SK-N-SH treated with all-trans-retinoic acid at 6 μM for 48 hours (cell line): ENCODE results near the gene B4GALNT3.

Source experiments
- ATAC-seq: fragments of 200-7000 bp; cut with Tn5 transposase; 3 replicates; pipeline ENCODE4 v1.9.1; 2020; ENCODE audit warnings: mild to moderate bottlenecking, moderate library complexity
- ARNTL ChIP-seq: fragments of 450-650 bp; formaldehyde crosslinking; IDR thresholded peaks from 2 replicates; pipeline ENCODE4 v1.5.0; 2020; ENCODE audit warnings: low read depth, mild to moderate bottlenecking, moderate library complexity, borderline replicate concordance
- BACH2 ChIP-seq: fragments of 250-450 bp; sonication (Bioruptor Pico); IDR thresholded peaks from 2 replicates; pipeline ENCODE4 v1.9.0; 2021; ENCODE audit warnings: mild to moderate bottlenecking, borderline replicate concordance
- CREB5 ChIP-seq: fragments of 250-450 bp; sonication (Bioruptor Pico); IDR thresholded peaks from 2 replicates; pipeline ENCODE4 v1.5.1; 2020; ENCODE audit warnings: low read depth, mild to moderate bottlenecking, moderate library complexity
- CSDC2 ChIP-seq: fragments of 250-450 bp; sonication (Bioruptor Pico); IDR thresholded peaks from 2 replicates; pipeline ENCODE4 v1.5.0; 2020; ENCODE audit warnings: mild to moderate bottlenecking, moderate library complexity
- CSRNP3 ChIP-seq: fragments of 250-450 bp; sonication (Bioruptor Pico); IDR thresholded peaks from 2 replicates; pipeline ENCODE4 v1.5.1; 2021; ENCODE audit warnings: mild to moderate bottlenecking, moderate library complexity
- ESRRG ChIP-seq: fragments of 250-450 bp; sonication (Bioruptor Pico); IDR thresholded peaks from 2 replicates; pipeline ENCODE4 v1.6.1; 2021; ENCODE audit warnings: mild to moderate bottlenecking
- GLIS3 ChIP-seq: fragments of 250-450 bp; sonication (Bioruptor Pico); IDR thresholded peaks from 2 replicates; pipeline ENCODE4 v1.5.0; 2020; ENCODE audit warnings: mild to moderate bottlenecking, moderate library complexity
- ISL1 ChIP-seq: fragments of 250-450 bp; sonication (Bioruptor Pico); IDR thresholded peaks from 2 replicates; pipeline ENCODE4 v2.1.2; 2022; ENCODE audit warnings: mild to moderate bottlenecking, moderate library complexity
- OSR1 ChIP-seq: fragments of 250-450 bp; sonication (Bioruptor Pico); IDR thresholded peaks from 2 replicates; pipeline ENCODE4 v1.8.0; 2022; ENCODE audit warnings: moderate library complexity, mild to moderate bottlenecking, inconsistent platforms
- PATZ1 ChIP-seq: fragments of 250-450 bp; sonication (Bioruptor Pico); IDR thresholded peaks from 2 replicates; pipeline ENCODE4 v1.8.0; 2020; ENCODE audit warnings: mild to moderate bottlenecking, moderate library complexity, borderline replicate concordance
- POU6F1 ChIP-seq: fragments of 250-450 bp; sonication (Bioruptor Pico); IDR thresholded peaks from 2 replicates; pipeline ENCODE4 v1.8.0; 2021; ENCODE audit warnings: low read depth, mild to moderate bottlenecking, moderate library complexity, borderline replicate concordance
- PPARA ChIP-seq: fragments of 250-450 bp; sonication (Bioruptor Pico); IDR thresholded peaks from 2 replicates; pipeline ENCODE4 v1.5.0; 2020; ENCODE audit warnings: mild to moderate bottlenecking, borderline replicate concordance
- RARB ChIP-seq: fragments of 250-450 bp; sonication (Bioruptor Pico); IDR thresholded peaks from 2 replicates; pipeline ENCODE4 v1.8.0; 2021; ENCODE audit warnings: mild to moderate bottlenecking, moderate library complexity
- SNAI2 ChIP-seq: fragments of 250-450 bp; sonication (Bioruptor Pico); IDR thresholded peaks from 2 replicates; pipeline ENCODE4 v1.5.0; 2020; ENCODE audit warnings: mild to moderate bottlenecking, moderate library complexity
- TCF4 ChIP-seq: fragments of 250-450 bp; sonication (Bioruptor Pico); IDR thresholded peaks from 2 replicates; pipeline ENCODE4 v1.8.0; 2021; ENCODE audit warnings: mild to moderate bottlenecking, moderate library complexity, borderline replicate concordance
- TOX ChIP-seq: fragments of 250-450 bp; sonication (Bioruptor Pico); IDR thresholded peaks from 2 replicates; pipeline ENCODE4 v1.8.0; 2021; ENCODE audit warnings: mild to moderate bottlenecking, moderate library complexity, borderline replicate concordance
- TSHZ2 ChIP-seq: fragments of 250-450 bp; sonication (Bioruptor Pico); IDR thresholded peaks from 2 replicates; pipeline ENCODE4 v1.5.0; 2020; ENCODE audit warnings: mild to moderate bottlenecking, moderate library complexity
- ZC3H10 ChIP-seq: fragments of 250-450 bp; sonication (Bioruptor Pico); IDR thresholded peaks from 2 replicates; pipeline ENCODE4 v1.5.1; 2021; ENCODE audit warnings: mild to moderate bottlenecking, moderate library complexity
- ZFP3 ChIP-seq: fragments of 250-450 bp; sonication (Bioruptor Pico); IDR thresholded peaks from 2 replicates; pipeline ENCODE4 v1.5.0; 2020; ENCODE audit warnings: mild to moderate bottlenecking, moderate library complexity
- ZFP30 ChIP-seq: fragments of 450-650 bp; formaldehyde crosslinking; IDR thresholded peaks from 2 replicates; pipeline ENCODE4 v1.5.0; 2022; ENCODE audit warnings: mild to moderate bottlenecking, moderate library complexity
- ZNF565 ChIP-seq: fragments of 450-650 bp; formaldehyde crosslinking; conservative IDR thresholded peaks from 2 replicates; pipeline ENCODE4 v1.5.0; 2020; ENCODE audit warnings: low read depth, mild to moderate bottlenecking, moderate library complexity
- ZNF70 ChIP-seq: fragments of 450-650 bp; formaldehyde crosslinking; IDR thresholded peaks from 2 replicates; pipeline ENCODE4 v1.5.0; 2020; ENCODE audit warnings: mild to moderate bottlenecking, moderate library complexity
- ZNF8 ChIP-seq: fragments of 450-650 bp; formaldehyde crosslinking; IDR thresholded peaks from 2 replicates; pipeline ENCODE4 v1.5.0; 2020; ENCODE audit warnings: mild to moderate bottlenecking, moderate library complexity

The B4GALNT3 gene

GRCh38 chr12:462936-463705 is 3.4 kb downstream of the B4GALNT3 start:
- TF ChIP-seq ZFP30 (CRISPR knock-in tag) (no peak), ZNF70 (no peak), ISL1 (no peak), BACH2 (no peak), POU6F1 (CRISPR knock-in tag) (no peak), CREB5 (CRISPR knock-in tag) (no peak), TCF4 (CRISPR knock-in tag) (no peak), RARB (CRISPR knock-in tag) (no peak), SNAI2 (CRISPR knock-in tag) (no peak), GLIS3 (CRISPR knock-in tag) (no peak), ZNF565 (CRISPR knock-in tag) (no peak), CSDC2 (CRISPR knock-in tag) (no peak), ESRRG (CRISPR knock-in tag) (no peak), TOX (CRISPR knock-in tag) (no peak), ZNF8 (CRISPR knock-in tag) (no peak), OSR1 (CRISPR knock-in tag) (no peak)
- ATAC-seq = no peak

- no peak; the same call in 1 of the 3 replicates for ATAC-seq
- TF ChIP-seq POU6F1 (CRISPR knock-in tag) (no peak), SNAI2 (CRISPR knock-in tag) (no peak), TSHZ2 (no peak), ZC3H10 (no peak), PPARA (CRISPR knock-in tag) (no peak), ZFP30 (CRISPR knock-in tag) (no peak), CREB5 (CRISPR knock-in tag) (no peak), ZFP3 (CRISPR knock-in tag) (no peak), GLIS3 (CRISPR knock-in tag) (no peak), RARB (CRISPR knock-in tag) (no peak), ESRRG (CRISPR knock-in tag) (no peak), CSDC2 (CRISPR knock-in tag) (no peak), ISL1 (no peak), PATZ1 (CRISPR knock-in tag) (no peak), CSRNP3 (CRISPR knock-in tag) (no peak), ARNTL (CRISPR knock-in tag) (no peak), ZNF565 (CRISPR knock-in tag) (no peak), TOX (CRISPR knock-in tag) (no peak), ZNF70 (no peak), OSR1 (CRISPR knock-in tag) (no peak)
Measured at GRCh38 chr12:464484-465267, 4.9 kb downstream of the B4GALNT3 start.
